ENCODE data around the gene CCDC152.

DNA sequence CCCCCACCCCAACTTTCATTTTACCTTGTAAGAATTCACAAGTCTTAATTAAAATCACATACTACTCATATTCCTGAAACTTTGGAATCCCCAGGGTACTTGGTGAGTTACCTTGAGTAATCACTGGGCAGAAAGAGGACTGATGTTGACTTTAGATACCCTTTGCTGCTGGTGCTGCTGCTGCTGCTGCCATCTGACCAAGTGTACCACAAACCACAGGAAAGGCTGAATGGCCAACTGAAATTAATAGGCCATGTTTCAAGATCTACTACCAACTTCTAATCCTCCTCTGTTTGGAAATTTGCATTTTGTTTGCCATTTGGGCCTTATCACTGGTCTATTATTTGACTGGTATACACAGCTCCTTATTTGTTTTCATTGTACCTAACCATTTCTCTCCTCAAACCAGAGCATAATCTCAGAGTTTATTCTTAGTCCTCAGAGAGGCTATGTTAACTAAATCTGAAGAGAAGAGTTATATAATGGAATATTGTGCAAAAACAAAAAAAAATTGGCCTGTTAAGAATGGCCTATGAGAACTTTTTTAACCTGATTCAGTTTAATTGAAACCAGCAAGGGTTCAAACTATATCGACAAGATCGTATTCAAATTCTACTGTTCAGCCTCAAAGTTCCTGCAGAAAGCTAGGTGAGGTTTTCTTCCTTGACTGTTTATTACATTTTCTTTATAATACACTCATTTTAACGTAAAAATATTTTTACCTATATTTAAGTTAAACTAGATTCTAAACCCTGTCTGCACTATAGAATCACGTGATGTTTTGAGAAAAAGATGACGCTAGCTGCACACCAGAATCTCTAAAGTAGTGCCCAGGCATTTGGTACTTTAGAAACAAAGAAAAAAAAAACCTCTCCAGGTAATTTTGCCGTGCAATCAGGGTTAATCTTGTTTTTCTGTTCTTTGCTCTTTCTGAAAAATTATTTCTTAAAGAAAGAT is 41.9 kb downstream of the CCDC152 start:
- TF ChIP-seq, protein P1, sequence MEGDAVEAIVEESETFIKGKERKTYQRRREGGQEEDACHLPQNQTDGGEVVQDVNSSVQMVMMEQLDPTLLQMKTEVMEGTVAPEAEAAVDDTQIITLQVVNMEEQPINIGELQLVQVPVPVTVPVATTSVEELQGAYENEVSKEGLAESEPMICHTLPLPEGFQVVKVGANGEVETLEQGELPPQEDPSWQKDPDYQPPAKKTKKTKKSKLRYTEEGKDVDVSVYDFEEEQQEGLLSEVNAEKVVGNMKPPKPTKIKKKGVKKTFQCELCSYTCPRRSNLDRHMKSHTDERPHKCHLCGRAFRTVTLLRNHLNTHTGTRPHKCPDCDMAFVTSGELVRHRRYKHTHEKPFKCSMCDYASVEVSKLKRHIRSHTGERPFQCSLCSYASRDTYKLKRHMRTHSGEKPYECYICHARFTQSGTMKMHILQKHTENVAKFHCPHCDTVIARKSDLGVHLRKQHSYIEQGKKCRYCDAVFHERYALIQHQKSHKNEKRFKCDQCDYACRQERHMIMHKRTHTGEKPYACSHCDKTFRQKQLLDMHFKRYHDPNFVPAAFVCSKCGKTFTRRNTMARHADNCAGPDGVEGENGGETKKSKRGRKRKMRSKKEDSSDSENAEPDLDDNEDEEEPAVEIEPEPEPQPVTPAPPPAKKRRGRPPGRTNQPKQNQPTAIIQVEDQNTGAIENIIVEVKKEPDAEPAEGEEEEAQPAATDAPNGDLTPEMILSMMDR (IDR thresholded peaks at IDR 0.05) = no peak
- TF ChIP-seq POLR2A (IDR thresholded peaks at IDR 0.05) = no peak
